ENCODE data around the gene GART. TPM values are rescaled to one million over a fixed set of nuclear protein-coding genes. Genes with fewer than 3 reads are reported as not detected.

Gene GART
- total RNA-seq, 4 donors from 2014 or later = 45.4 to 69.0 (median 61.7) TPM

DNA sequence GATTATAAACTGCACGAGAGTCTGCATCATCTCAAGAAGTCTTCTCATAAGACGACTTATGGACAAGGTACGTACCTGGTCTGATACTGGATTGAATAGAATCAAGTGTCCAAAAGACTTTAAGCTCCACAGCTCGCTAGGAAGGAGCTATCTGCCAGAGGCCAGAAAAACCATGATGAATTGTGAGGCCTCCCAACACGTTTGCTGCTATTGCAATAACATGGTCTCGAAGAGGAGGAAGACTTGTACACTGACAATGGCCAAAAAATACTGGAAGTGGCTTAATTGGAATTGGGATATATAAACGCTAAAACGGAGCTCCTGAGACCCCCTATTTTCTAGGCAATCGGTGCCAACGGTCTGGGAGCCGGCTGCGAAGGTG is 50.9 kb downstream of the GART start:
- Histone ChIP-seq H3K9me3 (no peaks in the 10 kb centered on the region), H3K27ac (peak overlapping the region; percentile 72 to 78 (median 76)), H3K27me3 (no peaks in the 10 kb centered on the region), H3K4me3 (peak overlapping the region; percentile 63 to 78 (median 70)), H3K4me1 (peaks cover 0 to 4% (median 2%) of the 10 kb centered on the region in 4 donors), H3K36me3 (no peaks in the 10 kb centered on the region)
- TF ChIP-seq, protein P1, sequence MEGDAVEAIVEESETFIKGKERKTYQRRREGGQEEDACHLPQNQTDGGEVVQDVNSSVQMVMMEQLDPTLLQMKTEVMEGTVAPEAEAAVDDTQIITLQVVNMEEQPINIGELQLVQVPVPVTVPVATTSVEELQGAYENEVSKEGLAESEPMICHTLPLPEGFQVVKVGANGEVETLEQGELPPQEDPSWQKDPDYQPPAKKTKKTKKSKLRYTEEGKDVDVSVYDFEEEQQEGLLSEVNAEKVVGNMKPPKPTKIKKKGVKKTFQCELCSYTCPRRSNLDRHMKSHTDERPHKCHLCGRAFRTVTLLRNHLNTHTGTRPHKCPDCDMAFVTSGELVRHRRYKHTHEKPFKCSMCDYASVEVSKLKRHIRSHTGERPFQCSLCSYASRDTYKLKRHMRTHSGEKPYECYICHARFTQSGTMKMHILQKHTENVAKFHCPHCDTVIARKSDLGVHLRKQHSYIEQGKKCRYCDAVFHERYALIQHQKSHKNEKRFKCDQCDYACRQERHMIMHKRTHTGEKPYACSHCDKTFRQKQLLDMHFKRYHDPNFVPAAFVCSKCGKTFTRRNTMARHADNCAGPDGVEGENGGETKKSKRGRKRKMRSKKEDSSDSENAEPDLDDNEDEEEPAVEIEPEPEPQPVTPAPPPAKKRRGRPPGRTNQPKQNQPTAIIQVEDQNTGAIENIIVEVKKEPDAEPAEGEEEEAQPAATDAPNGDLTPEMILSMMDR (IDR thresholded peaks at IDR 0.05) = no peak
- no peak for TF ChIP-seq POLR2A (IDR thresholded peaks at IDR 0.05)
- DNase-seq = no peak

DNA sequence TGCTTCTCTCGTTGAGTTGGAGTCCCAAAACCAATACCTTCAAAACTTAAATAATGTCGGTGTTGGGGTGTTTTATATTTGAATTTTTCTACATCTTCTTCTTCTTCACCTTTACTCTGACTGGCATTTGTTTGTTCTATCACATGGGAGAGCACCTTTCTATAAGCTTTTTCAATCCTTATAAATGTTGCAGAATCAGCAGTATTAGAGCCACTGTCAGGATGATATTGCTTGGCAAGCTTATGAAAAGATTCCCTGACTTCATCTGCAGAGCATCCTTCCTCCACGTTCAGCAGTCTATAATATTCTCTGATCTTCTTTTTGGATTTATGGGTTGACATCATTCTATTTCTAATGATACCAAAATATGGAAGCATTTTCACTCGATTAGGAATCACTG is 53.0 kb downstream of the GART start:
- no peak for DNase-seq
- no peak overlapping the region for H3K4me3 ChIP-seq

DNA sequence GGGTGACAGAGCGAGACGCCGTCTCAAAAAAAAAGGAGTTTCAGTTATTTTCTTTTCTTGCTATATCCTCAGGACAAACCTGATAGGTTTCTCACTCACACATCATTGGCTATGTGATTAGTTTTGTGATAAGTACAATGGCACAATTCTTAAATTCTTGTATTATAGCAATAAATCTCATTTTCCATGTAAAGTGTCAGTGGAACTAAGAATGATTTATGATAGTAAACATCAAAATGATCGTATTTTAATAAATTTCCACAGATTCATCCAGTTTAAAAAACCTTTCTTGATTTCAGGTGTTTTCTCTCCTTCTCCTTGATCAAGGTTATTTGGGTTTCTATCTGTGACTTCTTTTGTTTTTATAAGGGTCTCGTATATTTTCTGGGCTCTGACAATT is 53.9 kb downstream of the GART start:
- H3K4me3 ChIP-seq = no peak overlapping the region
- TF ChIP-seq, protein P1 (IDR thresholded peaks at IDR 0.05) = no peak
- H3K9me3 ChIP-seq = no peaks in the 10 kb centered on the region
- H3K36me3 ChIP-seq = no peaks in the 10 kb centered on the region
- no peak for DNase-seq
- no peak overlapping the region for H3K27ac ChIP-seq
- H3K4me1 ChIP-seq = peaks cover 0 to 4% (median 2%) of the 10 kb centered on the region in 4 donors
- H3K27me3 ChIP-seq = no peaks in the 10 kb centered on the region

More for the DNA sequence above, 53.0 kb downstream of the GART start:
- TF ChIP-seq, protein P1 (IDR thresholded peaks at IDR 0.05) = no peak
- no peak for TF ChIP-seq POLR2A (IDR thresholded peaks at IDR 0.05)
- H3K9me3 ChIP-seq = no peaks in the 10 kb centered on the region
- H3K4me1 ChIP-seq = peaks cover 0 to 4% (median 2%) of the 10 kb centered on the region in 4 donors
- no peaks in the 10 kb centered on the region for H3K27me3 ChIP-seq
- no peak overlapping the region for H3K27ac ChIP-seq
- no peaks in the 10 kb centered on the region for H3K36me3 ChIP-seq

DNA sequence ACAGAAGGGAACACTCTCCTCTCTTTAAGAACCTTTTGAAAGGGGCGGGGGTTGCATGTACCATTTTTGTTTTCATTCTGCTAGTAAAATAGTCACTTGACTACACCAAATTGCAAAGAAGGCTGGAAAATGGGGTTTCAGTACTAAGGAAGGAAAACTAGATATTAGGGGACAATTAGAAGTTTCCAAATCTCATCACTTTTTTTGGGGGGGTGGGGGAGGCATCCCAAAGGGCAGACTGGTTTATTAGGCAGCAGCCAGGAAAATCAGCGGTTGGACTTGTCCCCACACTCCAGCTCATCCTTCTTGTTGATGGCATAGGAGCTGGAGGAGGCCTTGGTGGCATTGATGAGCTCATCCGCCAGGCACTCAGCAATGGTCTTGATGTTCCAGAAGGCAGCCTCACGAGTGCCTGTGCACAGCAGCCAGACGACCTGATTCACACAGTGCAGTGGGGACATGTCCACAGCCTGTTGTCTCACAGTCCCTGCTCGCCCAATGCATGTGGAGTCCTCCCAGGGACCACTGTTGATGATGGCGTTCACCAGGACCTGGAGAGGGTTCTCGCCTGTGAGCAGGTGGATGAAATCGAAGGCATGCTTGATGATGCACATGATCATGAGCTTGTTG is 60.5 kb downstream of the GART start:
- no peak overlapping the region for H3K27ac ChIP-seq

DNA sequence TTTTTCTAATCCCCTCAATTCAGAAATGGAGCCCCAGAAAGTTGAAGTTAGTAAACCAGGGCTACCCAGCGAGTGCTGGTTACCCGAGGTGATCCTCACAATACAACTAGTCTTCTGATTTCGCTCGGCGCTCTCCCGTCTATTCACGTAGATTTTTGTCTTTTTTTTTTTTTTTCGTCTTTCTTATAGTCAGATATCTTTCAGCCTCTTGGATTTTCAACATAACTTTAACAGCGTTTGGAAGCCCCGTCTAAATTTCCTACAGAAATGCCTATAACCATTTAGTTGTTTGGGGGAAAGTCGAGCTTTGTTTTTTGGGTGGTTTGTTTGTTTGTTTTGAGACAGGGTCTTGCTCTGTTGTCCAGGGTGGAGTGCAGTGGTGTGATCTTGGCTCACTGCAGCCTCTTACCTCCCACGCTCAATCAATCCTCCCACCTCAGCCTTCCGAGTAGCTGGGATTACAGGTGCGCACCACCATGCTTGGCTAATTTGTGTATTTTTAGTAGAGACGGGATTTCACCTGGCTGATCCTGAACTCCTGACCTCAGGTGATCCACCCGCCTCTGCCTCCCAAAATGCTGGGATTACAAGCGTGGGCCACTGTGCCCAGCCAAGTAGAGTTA is 61.3 kb downstream of the GART start:
- Histone ChIP-seq H3K27me3 (no peaks in the 10 kb centered on the region), H3K9me3 (no peaks in the 10 kb centered on the region), H3K4me1 (peaks cover 0 to 8% (median 3%) of the 10 kb centered on the region in 4 donors), H3K27ac (peak overlapping the region; percentile 96 to 99 (median 98)), H3K4me3 (peak overlapping the region; percentile 89 to 95 (median 91)), H3K36me3 (no peaks in the 10 kb centered on the region)
- TF ChIP-seq, protein P1 (IDR thresholded peaks at IDR 0.05) = no peak
- TF ChIP-seq POLR2A (IDR thresholded peaks at IDR 0.05) = no peak
- no peak for DNase-seq

More for the DNA sequence above, 60.5 kb downstream of the GART start:
- H3K9me3 ChIP-seq = no peaks in the 10 kb centered on the region
- H3K4me1 ChIP-seq = peaks cover 0 to 8% (median 3%) of the 10 kb centered on the region in 4 donors
- TF ChIP-seq POLR2A (IDR thresholded peaks at IDR 0.05) = no peak
- TF ChIP-seq, protein P1 (IDR thresholded peaks at IDR 0.05) = no peak
- H3K27me3 ChIP-seq = no peaks in the 10 kb centered on the region
- no peak overlapping the region for H3K4me3 ChIP-seq
- no peak for DNase-seq
- H3K36me3 ChIP-seq = no peaks in the 10 kb centered on the region

Measured in Peyer's patch (tissue), 4 donors.